EH (cell line): ENCODE results near the gene KCNE2.

Experiments used
- DNase-seq: peaks from one replicate; pipeline ENCODE4 v3.0.0-alpha.2; 2015; ENCODE audit warnings: low read depth

Gene KCNE2, protein sequence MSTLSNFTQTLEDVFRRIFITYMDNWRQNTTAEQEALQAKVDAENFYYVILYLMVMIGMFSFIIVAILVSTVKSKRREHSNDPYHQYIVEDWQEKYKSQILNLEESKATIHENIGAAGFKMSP

GRCh38 chr21:34363733-34364132 is at the start of gene KCNE2:
Gene KCNE2, plus strand, starts transcription at chr21:34364006. Its CDS starts 6,473 bp downstream, at chr21:34370479.
- no peak for DNase-seq

DNA sequence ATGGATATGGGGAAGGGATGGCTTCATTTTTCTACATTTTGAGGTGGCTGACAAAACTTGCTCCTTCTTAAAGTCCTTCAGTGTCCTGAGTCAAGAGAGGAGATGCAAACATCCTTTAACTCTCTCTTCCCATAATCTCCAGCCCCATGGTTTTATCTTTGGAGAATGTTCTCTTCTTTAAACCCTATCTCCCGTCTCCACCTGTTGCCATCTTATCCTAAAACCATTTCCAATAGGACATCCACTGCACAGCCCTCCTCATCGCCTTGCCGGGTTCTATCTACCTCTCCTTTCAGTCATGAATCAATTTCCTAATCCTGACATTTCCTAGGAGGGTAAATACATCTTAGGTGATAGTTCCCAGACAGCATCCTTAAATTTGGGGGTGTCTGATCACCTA is 44.2 kb upstream of the KCNE2 start:
- no peak for DNase-seq

DNA sequence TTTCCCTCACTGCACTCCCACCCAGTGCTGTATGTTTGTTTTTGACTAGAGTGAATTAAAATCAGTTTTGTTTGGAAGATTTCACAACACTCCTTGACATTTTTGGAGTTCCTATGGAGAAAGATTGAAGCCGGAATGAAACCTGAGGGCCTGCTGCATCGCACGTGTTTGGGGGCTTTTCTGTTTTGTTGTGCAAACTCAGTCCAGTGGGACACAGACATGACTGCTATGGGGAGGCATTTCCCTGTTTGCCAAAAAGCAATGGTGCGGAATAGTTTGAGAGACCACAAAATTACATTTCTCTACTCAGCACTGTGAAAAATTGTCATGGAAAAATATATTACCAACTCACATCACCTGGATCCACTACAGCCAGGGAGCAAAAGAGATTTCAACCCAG is 43.8 kb upstream of the KCNE2 start:
- no peak for DNase-seq

GRCh38 chr21:34330055-34330454 is 33.8 kb upstream of the KCNE2 start:
- DNase-seq, result no peak

- DNase-seq, result no peak
Measured at GRCh38 chr21:34331726-34332125, 32.1 kb upstream of the KCNE2 start.

DNA sequence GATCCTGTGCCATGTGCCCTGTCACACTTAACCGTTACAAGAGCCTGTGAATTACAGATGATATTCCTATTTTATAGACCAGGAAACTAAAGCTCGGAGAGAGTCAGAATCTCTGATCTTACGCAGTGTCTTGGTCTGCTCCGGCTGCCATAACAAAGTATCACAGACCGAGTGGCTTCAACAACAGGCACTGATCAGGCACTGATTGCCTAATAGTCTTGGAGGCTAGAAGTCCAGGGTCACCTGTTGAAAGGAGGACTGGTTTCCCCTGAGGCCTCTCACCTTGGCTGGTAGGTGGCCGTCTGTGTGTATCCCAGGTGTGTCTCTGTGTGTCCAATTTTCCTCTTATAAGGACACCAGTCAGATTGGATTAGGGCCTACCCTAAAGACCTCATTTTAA is 31.5 kb upstream of the KCNE2 start:
- no peak for DNase-seq

DNA sequence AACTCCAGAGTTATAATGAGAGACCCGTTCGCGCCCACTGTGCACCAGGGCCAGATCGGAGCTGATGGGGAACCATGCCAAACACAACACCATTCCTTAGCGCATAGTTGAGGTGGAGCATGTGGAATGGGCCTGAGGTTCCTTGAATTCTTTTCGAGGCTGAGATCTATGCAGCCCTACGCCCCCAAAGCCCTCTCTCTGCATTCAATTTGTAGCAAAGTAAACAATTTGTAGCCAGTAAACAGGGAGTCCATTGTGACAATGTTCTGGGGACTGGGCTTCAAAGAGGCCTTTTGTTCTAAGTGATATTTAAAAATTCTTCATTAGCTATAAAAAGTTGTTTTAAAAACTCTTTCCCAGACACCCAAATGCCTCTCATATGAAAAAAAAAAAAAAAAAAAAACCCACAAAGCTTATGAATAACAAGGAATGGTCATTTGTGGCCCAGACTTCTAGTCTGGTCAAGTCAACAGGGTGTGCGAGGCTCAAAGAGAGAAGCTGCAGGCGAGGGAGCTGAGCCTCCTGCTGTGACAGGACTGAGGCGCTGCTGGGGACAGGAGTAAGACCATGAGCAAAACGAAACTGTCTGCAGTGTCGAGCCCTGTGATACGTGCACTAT is 30.6 kb upstream of the KCNE2 start:
- DNase-seq, result peak; percentile 93

DNA sequence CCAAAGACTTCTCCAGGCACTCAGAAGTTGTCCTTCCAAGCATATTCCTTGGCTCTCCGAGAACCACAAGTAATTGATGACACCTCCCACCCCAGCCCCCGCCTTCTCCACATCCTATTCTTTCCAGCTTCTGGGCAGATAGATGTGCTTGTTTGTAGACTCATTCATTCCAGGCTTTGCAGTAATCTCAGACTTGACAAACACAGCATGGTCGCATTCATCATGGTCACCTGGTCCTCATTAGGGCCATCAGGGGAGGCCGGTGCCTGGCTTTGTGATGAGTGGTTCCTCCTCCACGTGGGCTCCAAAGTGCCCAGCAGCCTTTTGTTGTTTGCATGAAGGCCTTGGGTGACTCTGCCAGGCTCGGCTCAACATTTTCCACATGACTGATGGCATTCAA is 28.5 kb upstream of the KCNE2 start:
- DNase-seq, result peak; percentile 74

DNA sequence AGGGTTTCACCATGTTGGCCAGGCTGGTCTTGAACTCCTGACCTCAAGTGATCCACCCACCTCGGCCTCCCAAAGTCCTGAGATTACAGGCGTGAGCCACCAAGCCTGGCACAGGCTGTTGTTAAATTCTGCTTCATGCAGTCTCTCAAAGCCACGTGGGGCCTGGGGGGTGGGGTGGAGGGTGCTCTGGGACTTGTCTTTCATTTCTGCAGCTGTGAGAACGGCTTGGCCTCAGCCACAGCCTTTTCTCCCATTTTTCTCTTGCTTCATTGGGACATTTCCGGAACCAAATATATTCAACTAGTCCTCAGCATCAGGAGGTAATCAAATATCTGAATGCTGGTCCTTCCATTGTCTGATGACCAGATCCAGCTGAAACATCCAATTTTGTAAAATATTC is 27.6 kb upstream of the KCNE2 start:
- DNase-seq, result peak; percentile 51

DNA sequence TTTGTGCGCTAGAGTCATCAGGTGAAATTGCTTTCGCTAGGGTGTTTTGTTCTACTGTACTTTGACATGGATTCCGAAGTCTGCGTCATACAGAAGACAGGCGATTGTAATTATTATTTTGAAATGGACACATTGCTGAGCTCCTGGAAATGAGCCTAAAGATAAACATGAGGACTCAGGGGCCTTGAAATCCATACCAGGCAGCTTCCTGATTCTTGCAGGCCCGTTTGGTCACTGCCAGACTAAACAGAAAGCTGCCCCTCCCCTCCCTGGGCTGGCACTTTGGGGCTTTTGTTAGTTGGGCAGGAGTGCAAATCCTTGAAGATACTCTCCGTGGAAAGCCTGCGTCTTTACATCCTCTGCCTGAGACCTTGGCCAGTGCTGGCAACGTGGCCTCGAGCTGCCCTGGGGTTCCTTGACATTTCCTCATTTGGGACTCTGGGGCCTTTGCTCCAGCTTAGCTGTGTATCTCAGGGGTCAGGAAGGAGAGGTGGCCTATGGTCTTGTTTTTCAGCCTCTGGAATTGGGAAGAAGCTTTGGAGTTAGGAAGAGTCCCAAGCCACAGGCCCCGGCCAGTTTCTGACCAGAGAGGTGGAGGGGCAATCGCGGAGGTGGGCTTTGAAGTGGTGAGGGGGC is 26.9 kb upstream of the KCNE2 start:
- DNase-seq, result peak; percentile 86

DNA sequence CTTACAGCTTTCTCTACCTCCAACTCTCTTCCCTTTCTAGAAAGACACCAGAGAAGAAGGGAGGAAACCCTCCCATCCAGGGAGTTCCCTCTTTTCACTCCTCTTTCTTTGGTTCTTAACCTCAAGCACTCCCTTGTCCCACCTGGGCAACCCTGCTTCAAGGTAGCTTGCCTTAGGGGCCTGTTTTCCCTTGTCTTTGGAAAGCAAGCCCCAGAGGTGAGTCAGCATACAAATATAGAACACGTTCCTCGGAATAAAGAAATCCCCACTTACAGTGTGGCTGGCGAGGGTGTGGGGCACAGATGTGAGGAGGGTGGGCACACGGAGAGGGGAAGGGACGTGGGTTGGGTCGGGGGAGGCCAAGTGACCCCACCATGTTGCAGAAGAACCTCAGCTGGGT is 26.1 kb upstream of the KCNE2 start:
- peak; percentile 38 for DNase-seq

- no peak for DNase-seq
Measured at GRCh38 chr21:34338226-34338625, 25.6 kb upstream of the KCNE2 start.

DNA sequence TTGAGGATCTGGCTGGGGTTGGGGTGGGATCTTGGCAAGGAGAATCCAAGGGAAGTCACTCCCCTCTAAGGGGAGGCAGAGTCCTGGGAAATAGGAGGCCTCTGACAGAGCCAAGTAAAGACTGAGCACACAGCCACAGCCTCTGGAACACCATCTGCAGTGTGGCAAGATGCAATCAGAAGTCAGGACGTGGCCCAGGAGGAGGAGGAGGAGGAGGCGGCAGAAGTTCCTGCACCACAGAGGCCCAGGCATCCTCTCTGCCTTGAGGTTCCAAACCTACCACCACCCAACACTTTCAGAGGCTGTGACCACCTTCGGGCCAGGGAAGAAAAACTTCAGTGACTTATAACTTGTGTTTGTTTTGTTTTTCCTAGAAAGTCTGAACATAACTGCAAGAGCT is 23.7 kb upstream of the KCNE2 start:
- DNase-seq, result no peak

- DNase-seq, result peak; percentile 61
Measured at GRCh38 chr21:34342476-34342875, 21.3 kb upstream of the KCNE2 start.

DNA sequence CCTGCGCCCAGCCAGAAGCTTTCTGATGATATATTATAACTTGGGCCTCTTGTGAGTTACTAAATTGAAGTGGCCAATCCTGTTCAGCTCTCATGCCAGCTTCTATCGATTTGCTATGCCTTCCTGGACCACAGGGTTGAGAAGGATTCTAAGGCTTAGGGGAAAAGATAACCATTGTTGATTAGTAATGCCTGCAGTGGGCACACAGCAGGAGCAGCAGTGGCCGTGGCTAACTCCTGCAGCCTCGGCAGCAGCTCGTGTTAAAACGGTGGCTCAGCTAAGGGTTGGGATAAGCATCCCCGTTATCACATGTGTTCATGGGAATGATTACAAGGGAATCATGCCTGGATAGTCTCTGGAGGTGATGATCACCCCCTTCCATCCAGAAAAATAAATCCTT is 20.5 kb upstream of the KCNE2 start:
- no peak for DNase-seq

- no peak for DNase-seq
Measured at GRCh38 chr21:34343838-34344381, 19.9 kb upstream of the KCNE2 start.

GRCh38 chr21:34344584-34344983 is 19.2 kb upstream of the KCNE2 start:
- peak; percentile 26 for DNase-seq

DNA sequence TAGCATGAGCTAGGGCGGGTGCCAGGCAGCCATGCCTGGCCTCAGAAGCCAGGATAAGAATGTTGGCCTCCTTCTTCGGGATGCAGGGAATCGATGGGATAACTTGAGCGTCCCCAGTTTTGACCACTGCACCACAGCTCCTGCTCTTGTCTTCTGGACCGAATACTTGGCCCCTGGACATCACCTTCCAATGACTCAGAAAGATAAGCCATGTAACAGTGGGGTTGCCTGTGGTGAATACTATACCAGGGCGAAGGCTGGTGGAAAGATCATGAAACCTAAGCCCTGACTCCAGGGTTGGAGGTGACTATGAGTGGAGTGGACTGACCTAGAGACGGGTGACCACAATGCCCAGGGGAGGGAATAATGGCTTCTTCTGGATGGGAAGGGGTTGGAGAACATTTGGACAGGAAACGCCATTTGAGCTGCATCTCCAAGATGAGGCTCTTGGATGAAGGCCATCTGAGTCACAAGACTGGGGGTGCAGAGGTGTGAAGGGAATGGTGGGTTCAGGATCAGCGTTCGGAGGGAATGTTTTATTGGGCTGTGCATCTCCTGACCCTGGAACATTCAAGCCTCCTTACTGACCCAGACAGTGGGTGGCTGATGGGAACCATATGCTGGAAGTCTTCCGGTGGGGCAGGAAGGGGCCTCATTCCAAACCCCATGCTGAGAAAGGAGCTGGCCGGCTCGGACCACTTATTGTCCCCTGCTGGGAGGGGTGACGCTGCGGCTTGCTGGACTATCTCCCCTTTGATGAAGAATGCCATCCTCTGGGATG is 18.5 kb upstream of the KCNE2 start:
- DNase-seq, result peak; percentile 94

DNA sequence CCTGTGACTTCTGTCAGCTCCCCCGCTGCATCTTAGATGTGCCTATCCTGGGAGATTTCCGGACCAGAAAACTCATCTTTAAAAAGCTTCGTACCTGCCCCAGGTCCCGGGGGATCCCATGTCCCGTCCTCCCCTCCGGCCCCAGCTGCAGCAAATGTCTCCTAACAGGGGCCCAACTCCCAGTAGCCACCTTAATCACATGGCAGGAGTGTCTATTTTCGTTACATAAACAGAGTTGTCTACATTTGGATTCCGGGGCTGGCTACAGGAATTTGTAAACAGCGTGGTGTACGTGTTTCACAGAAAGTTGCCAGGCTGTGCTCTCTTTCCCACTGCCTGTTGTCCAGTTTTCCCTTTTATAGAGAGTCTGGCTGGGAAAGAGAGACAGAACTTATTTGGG is 17.9 kb upstream of the KCNE2 start:
- peak; percentile 87 for DNase-seq

GRCh38 chr21:34348890-34349519 is 14.8 kb upstream of the KCNE2 start:
- DNase-seq, result no peak

GRCh38 chr21:34351786-34352241 is 12.0 kb upstream of the KCNE2 start:
- peak; percentile 57 for DNase-seq

- no peak for DNase-seq
Measured at GRCh38 chr21:34352556-34352955, 11.2 kb upstream of the KCNE2 start.
